AG09319 (cell line): Measurements from ENCODE around the gene KBTBD7.

Experiments used
- DNase-seq: peaks from one replicate; pipeline ENCODE4 v3.0.0-alpha.2; 2010; ENCODE audit warnings: low read depth; ENCODE audit errors: extremely low read depth
- CTCF ChIP-seq: IDR thresholded peaks from 2 replicates; pipeline ENCODE4 v1.5.1; 2011; ENCODE audit warnings: low read depth, mild to moderate bottlenecking, inconsistent platforms, low read length, moderate library complexity

The KBTBD7 gene

GRCh38 chr13:41193919-41194824 is at the start of gene KBTBD7:
Gene KBTBD7, minus strand, starts transcription at chr13:41194569. Its CDS starts 312 bp downstream, at chr13:41194257.
- peak; percentile 92 for DNase-seq
- no peak for TF ChIP-seq CTCF

- no peak for TF ChIP-seq CTCF
- DNase-seq = no peak
Measured at GRCh38 chr13:41241626-41242025, 47.3 kb upstream of the KBTBD7 start.

- no peak for TF ChIP-seq CTCF
- no peak for DNase-seq
Measured at GRCh38 chr13:41236369-41236768, 42.0 kb upstream of the KBTBD7 start.

- no peak for DNase-seq
- TF ChIP-seq CTCF = no peak
Measured at GRCh38 chr13:41232578-41233480, 38.5 kb upstream of the KBTBD7 start.

GRCh38 chr13:41231786-41232185 is 37.4 kb upstream of the KBTBD7 start:
- no peak for TF ChIP-seq CTCF
- DNase-seq = no peak

- no peak for TF ChIP-seq CTCF
- no peak for DNase-seq
Measured at GRCh38 chr13:41231025-41231677, 36.8 kb upstream of the KBTBD7 start.
